ACHN (cell line): Measurements from ENCODE around the gene IRS2.

ENCODE experiments used
- DNase-seq: peaks from one replicate; pipeline ENCODE4 v3.0.0-alpha.2; 2015
- in situ Hi-C: cut with HindIII; loops from 2 replicates; pipeline ENCODE4 v1.10.0; 2017; ENCODE audit warnings: low sequenced_read_pairs, low pct_ligation_motif_present, low pct_unique_long_range_greater_than_20kb

IRS2 gene

GRCh38 chr13:109783815-109784589, 2.4 kb downstream of the IRS2 start:
- DNase-seq, result no peak
- in situ Hi-C loops, result no loop called here

DNA sequence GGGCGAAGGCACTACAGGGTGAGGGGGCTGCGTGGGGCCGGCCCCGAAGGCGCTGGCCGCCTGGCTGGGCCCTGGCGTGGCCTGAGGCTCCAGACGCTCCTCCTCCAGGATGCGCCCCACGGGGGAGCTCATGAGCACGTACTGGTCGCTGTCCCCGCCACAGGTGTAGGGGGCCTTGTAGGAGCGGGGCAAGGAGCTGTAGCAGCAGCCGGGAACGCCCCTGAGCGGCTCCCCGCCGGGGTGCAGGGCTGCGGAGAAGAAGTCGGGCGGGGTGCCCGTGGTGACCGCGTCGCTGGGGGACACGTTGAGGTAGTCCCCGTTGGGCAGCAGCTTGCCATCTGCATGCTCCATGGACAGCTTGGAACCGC, 3.0 kb downstream of the IRS2 start:
- DNase-seq, result no peak
- in situ Hi-C loops, result no loop called here

- in situ Hi-C loops, result no loop called here
Measured at GRCh38 chr13:109782823-109783431, 3.5 kb downstream of the IRS2 start.

GRCh38 chr13:109782066-109782822, 4.1 kb downstream of the IRS2 start:
- in situ Hi-C loops, result no loop called here

More at GRCh38 chr13:109782823-109783431, 3.5 kb downstream of the IRS2 start:
- no peak for DNase-seq

GRCh38 chr13:109781384-109782065, 4.9 kb downstream of the IRS2 start:
- in situ Hi-C loops, result no loop called here
- DNase-seq, result no peak

More at GRCh38 chr13:109782066-109782822, 4.1 kb downstream of the IRS2 start:
- DNase-seq, result no peak

GRCh38 chr13:109780845-109781383, 5.5 kb downstream of the IRS2 start:
- no peak for DNase-seq
- in situ Hi-C loops, result no loop called here

DNA sequence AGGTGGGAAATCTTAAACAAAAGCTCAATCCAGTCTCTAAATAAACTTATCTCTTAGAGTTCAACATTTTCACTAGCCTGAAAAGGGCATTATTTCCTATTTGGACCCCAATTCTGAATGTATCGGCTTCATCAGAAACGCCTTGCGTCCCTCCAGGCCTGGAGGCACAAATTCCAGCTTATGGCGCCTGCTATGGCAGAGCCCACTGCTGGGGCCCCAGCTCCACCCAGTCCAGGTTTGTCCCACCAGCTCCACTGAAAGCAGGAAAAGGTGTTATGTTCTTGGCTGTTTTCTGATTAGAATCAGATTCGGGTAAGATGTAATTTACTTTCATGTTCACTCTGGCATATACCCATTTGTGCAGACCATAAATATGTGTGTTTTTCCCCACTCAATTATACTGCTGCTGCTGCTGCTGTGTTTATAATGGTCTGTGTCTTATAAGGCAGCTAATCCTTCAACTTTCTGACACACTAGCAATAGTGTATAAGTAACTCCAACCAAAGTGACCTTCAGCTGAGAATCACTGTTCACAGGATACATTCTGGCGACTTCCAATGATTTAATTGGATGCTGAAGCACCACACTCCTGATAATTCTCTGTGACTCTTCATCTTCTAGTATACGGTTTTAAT, 6.4 kb downstream of the IRS2 start:
- no peak for DNase-seq
- in situ Hi-C loops, result no loop called here

GRCh38 chr13:109779074-109779473, 7.3 kb downstream of the IRS2 start:
- in situ Hi-C loops, result no loop called here
- no peak for DNase-seq

GRCh38 chr13:109778102-109778542, 8.3 kb downstream of the IRS2 start:
- peak; percentile 17 for DNase-seq
- in situ Hi-C loops, result no loop called here

GRCh38 chr13:109776575-109776974, 9.8 kb downstream of the IRS2 start:
- DNase-seq, result no peak
- in situ Hi-C loops, result no loop called here

- in situ Hi-C loops, result no loop called here
- DNase-seq, result no peak
Measured at GRCh38 chr13:109773786-109774185, 12.6 kb downstream of the IRS2 start.

DNA sequence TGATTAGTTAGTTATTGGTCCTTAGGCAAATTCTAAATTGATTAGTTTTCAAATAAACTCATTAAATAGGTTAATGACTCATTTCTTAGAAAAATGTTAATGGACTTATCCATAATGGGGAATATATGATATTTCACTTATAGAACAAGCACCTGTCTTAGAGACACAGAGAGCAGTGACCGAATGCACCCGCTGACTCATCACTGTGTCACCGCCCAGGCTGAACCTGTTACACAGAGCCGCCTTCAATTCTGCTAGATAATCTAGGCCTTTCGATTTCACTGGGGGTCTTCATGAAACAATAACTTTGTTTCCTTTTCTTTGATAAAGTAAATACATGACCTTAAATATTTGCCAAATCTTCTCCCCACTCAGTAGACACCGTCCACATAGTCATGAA, 13.1 kb downstream of the IRS2 start:
- peak; percentile 61 for DNase-seq
- in situ Hi-C loops, result no loop called here

GRCh38 chr13:109771926-109772325, 14.5 kb downstream of the IRS2 start:
- DNase-seq, result no peak
- in situ Hi-C loops, result no loop called here

- in situ Hi-C loops, result no loop called here
Measured at GRCh38 chr13:109770436-109770835, 15.9 kb downstream of the IRS2 start.

GRCh38 chr13:109769921-109770320, 16.5 kb downstream of the IRS2 start:
- in situ Hi-C loops, result no loop called here
- DNase-seq, result no peak

More at GRCh38 chr13:109770436-109770835, 15.9 kb downstream of the IRS2 start:
- DNase-seq, result no peak

GRCh38 chr13:109769275-109769674, 17.1 kb downstream of the IRS2 start:
- in situ Hi-C loops, result no loop called here
- DNase-seq, result no peak

GRCh38 chr13:109768616-109769015, 17.8 kb downstream of the IRS2 start:
- in situ Hi-C loops, result no loop called here
- no peak for DNase-seq

GRCh38 chr13:109768176-109768575, 18.2 kb downstream of the IRS2 start:
- in situ Hi-C loops, result no loop called here

More at GRCh38 chr13:109768176-109768575, 18.2 kb downstream of the IRS2 start:
- no peak for DNase-seq
